ENCODE results near the gene NUDT14.

NUDT14 gene

GRCh38 chr14:105180592-105181548 lies at the start of gene NUDT14:
Gene NUDT14 (minus strand): TSS chr14:105181312. CDS start chr14:105181209, 103 bp downstream.
- peak; percentile 75 for DNase-seq (ENCODE audit: low read depth, low spot score)

- DNase-seq (ENCODE audit: low read depth, low spot score) = no peak
Observed at GRCh38 chr14:105229099-105229655, 48.1 kb upstream of the NUDT14 start.

- DNase-seq (ENCODE audit: low read depth, low spot score) = no peak
Observed at GRCh38 chr14:105228562-105228961, 47.5 kb upstream of the NUDT14 start.

- no peak for DNase-seq (ENCODE audit: low read depth, low spot score)
Observed at GRCh38 chr14:105227346-105227745, 46.2 kb upstream of the NUDT14 start.

- DNase-seq (ENCODE audit: low read depth, low spot score) = no peak
Observed at GRCh38 chr14:105226198-105226597, 45.1 kb upstream of the NUDT14 start.

GRCh38 chr14:105224845-105225570 lies 43.9 kb upstream of the NUDT14 start:
- DNase-seq (ENCODE audit: low read depth, low spot score) = no peak

- DNase-seq (ENCODE audit: low read depth, low spot score) = no peak
Observed at GRCh38 chr14:105223770-105224544, 42.8 kb upstream of the NUDT14 start.

GRCh38 chr14:105223260-105223659 lies 42.1 kb upstream of the NUDT14 start:
- no peak for DNase-seq (ENCODE audit: low read depth, low spot score)

- DNase-seq (ENCODE audit: low read depth, low spot score) = no peak
Observed at GRCh38 chr14:105221598-105222178, 40.6 kb upstream of the NUDT14 start.

- no peak for DNase-seq (ENCODE audit: low read depth, low spot score)
Observed at GRCh38 chr14:105220699-105221597, 39.8 kb upstream of the NUDT14 start.

GRCh38 chr14:105219753-105220152 lies 38.6 kb upstream of the NUDT14 start:
- no peak for DNase-seq (ENCODE audit: low read depth, low spot score)

GRCh38 chr14:105219043-105219612 lies 38.0 kb upstream of the NUDT14 start:
- no peak for DNase-seq (ENCODE audit: low read depth, low spot score)

- DNase-seq (ENCODE audit: low read depth, low spot score) = no peak
Observed at GRCh38 chr14:105218611-105219010, 37.5 kb upstream of the NUDT14 start.

- DNase-seq (ENCODE audit: low read depth, low spot score) = no peak
Observed at GRCh38 chr14:105217774-105218173, 36.7 kb upstream of the NUDT14 start.

GRCh38 chr14:105216490-105217247 lies 35.6 kb upstream of the NUDT14 start:
- no peak for DNase-seq (ENCODE audit: low read depth, low spot score)

GRCh38 chr14:105215602-105216001 lies 34.5 kb upstream of the NUDT14 start:
- DNase-seq (ENCODE audit: low read depth, low spot score) = no peak

GRCh38 chr14:105214324-105214915 lies 33.3 kb upstream of the NUDT14 start:
- no peak for DNase-seq (ENCODE audit: low read depth, low spot score)

GRCh38 chr14:105213361-105213760 lies 32.2 kb upstream of the NUDT14 start:
- no peak for DNase-seq (ENCODE audit: low read depth, low spot score)
